Liver (tissue), 9 donors: ENCODE data around the gene NFYC. TPM values are rescaled to one million over a fixed set of nuclear protein-coding genes. Genes with fewer than 3 reads are reported as not detected.

ENCODE experiments used
- DNase-seq: peaks from one replicate; pipeline ENCODE4 v3.0.0-alpha.2; 2017; ENCODE audit warnings: low spot score
- H3K27ac ChIP-seq, 2 donors: one replicate each; pipeline ENCODE4 v1.7.0; 2013; ENCODE audit warnings: inconsistent platforms in 2 of 2, low read length in 2 of 2, control low read depth in 1 of 2, low read depth in 1 of 2, mild to moderate bottlenecking in 1 of 2
- H3K27me3 ChIP-seq, 4 donors: one replicate each; pipeline versions ENCODE4 v1.6.1 to v1.7.0; 2013; ENCODE audit warnings: low read length in 3 of 4, inconsistent platforms in 1 of 4, mild to moderate bottlenecking in 1 of 4, moderate library complexity in 1 of 4; ENCODE audit not compliant: control insufficient read depth in 4 of 4, insufficient read depth in 4 of 4
- H3K36me3 ChIP-seq, 4 donors: one replicate each; pipeline versions ENCODE4 v1.6.1 to v1.7.0; 2013; ENCODE audit warnings: low read length in 3 of 4, mild to moderate bottlenecking in 3 of 4, low read depth in 1 of 4, moderate library complexity in 1 of 4; ENCODE audit not compliant: control insufficient read depth in 4 of 4, insufficient read depth in 3 of 4
- H3K4me1 ChIP-seq, 4 donors: one replicate each; pipeline versions ENCODE4 v1.6.1 to v1.7.0; 2013; ENCODE audit warnings: low read length in 3 of 4, mild to moderate bottlenecking in 3 of 4, moderate library complexity in 1 of 4; ENCODE audit not compliant: control insufficient read depth in 4 of 4, insufficient read depth in 4 of 4
- H3K4me3 ChIP-seq, 3 donors: one replicate each; pipeline versions ENCODE4 v1.6.1 to v1.7.0; 2013; ENCODE audit warnings: low read length in 3 of 3, control low read depth in 1 of 3, low read depth in 1 of 3, mild to moderate bottlenecking in 1 of 3
- H3K9ac ChIP-seq, 2 donors: one replicate each; pipeline ENCODE4 v1.7.0; 2013; ENCODE audit warnings: low read length in 2 of 2, mild to moderate bottlenecking in 2 of 2, moderate library complexity in 2 of 2, control low read depth in 1 of 2, low read depth in 1 of 2
- H3K9me3 ChIP-seq, 4 donors: one replicate each; pipeline versions ENCODE4 v1.6.1 to v1.7.0; 2013; ENCODE audit warnings: low read length in 3 of 4; ENCODE audit not compliant: control insufficient read depth in 4 of 4
- ATF3 ChIP-seq: IDR thresholded peaks from 2 replicates; pipeline ENCODE4 v1.6.1; 2016; ENCODE audit warnings: antibody characterized with exemption
- CTCF ChIP-seq: fragments of 150-350 bp; IDR thresholded peaks from 2 replicates; pipeline ENCODE4 v1.5.1; 2017; ENCODE audit warnings: improper control_type of control experiment, low read depth, low read length; ENCODE audit not compliant: missing input control
- EGR1 ChIP-seq, 2 donors: IDR thresholded peaks; 2 replicates each; pipeline ENCODE4 v1.6.1; 2016 to 2018; ENCODE audit warnings: antibody characterized with exemption in 2 of 2, low read depth in 2 of 2
- FOXA2 ChIP-seq: IDR thresholded peaks from 2 replicates; pipeline ENCODE4 v1.6.1; 2016; ENCODE audit warnings: antibody characterized with exemption
- GABPA ChIP-seq, 2 donors: IDR thresholded peaks in 1 of 2; conservative IDR thresholded peaks in 1 of 2; 2 replicates each; pipeline ENCODE4 v1.6.1; 2016; ENCODE audit warnings: antibody characterized with exemption in 2 of 2, mild to moderate bottlenecking in 1 of 2, moderate library complexity in 1 of 2
- HNF4A ChIP-seq, 2 donors: conservative IDR thresholded peaks; 2 replicates each; pipeline ENCODE4 v1.6.1; 2016; ENCODE audit warnings: antibody characterized with exemption in 2 of 2, mild to moderate bottlenecking in 2 of 2
- NR2F2 ChIP-seq: IDR thresholded peaks from 2 replicates; pipeline ENCODE4 v1.6.1; 2016; ENCODE audit warnings: antibody characterized with exemption
- RXRA ChIP-seq, 2 donors: IDR thresholded peaks; 2 replicates each; pipeline ENCODE4 v1.6.1; 2017 to 2018; ENCODE audit warnings: antibody characterized with exemption in 2 of 2, mild to moderate bottlenecking in 1 of 2
- SP1 ChIP-seq: IDR thresholded peaks from 2 replicates; pipeline ENCODE4 v1.6.1; 2018; ENCODE audit warnings: antibody characterized with exemption, mild to moderate bottlenecking
- TAF1 ChIP-seq: conservative IDR thresholded peaks from 2 replicates; pipeline ENCODE4 v1.6.1; 2016; ENCODE audit warnings: antibody characterized with exemption, mild to moderate bottlenecking
- YY1 ChIP-seq: IDR thresholded peaks from 2 replicates; pipeline ENCODE4 v1.6.1; 2016; ENCODE audit warnings: antibody characterized with exemption, mild to moderate bottlenecking
- WGBS: extraction: QIAGEN DNeasy Blood & Tissue Kit; methylation state at CpG from one replicate; pipeline ENCODE4 v1.1.7; 2013; 5-methylcytosine and 5-hydroxymethylcytosine counted together
- polyA plus RNA-seq, 2 donors: library from polyadenylated mRNA; stranded (reverse) in 1 of 2; unstranded in 1 of 2; fragments of 200-250 nt in 1 of 2; fragments of >200 nt in 1 of 2; fragmentation: Nextera tagmentation in 1 of 2; extraction: Ambion mirVana in 1 of 2; gene quantifications; one replicate each; pipeline versions ENCODE4 v1.2.1 to v1.2.3, GENCODE V29; 2013 to 2015
- total RNA-seq, 2 donors: library from RNA; depleted of rRNA; stranded (reverse); fragments of >200 nt; gene quantifications; one replicate each; pipeline ENCODE4 v1.2.3, GENCODE V29; 2014
- TF ChIP-seq, protein P1 (sequence below): IDR thresholded peaks from 2 replicates; pipeline ENCODE4 v1.6.1; 2016; ENCODE audit warnings: antibody characterized with exemption, mild to moderate bottlenecking
- TF ChIP-seq, protein P2 (sequence below): IDR thresholded peaks from 2 replicates; pipeline ENCODE4 v1.6.1; 2016; ENCODE audit warnings: antibody characterized with exemption
- donor health status: healthy.
- donor health status: healthy.
- donor health status: healthy.
- donor health status: healthy.
- donor health status: healthy.

Gene NFYC
- total and polyA plus RNA-seq, 4 donors = 18.3 to 28.1 (median 26.8) TPM

DNA sequence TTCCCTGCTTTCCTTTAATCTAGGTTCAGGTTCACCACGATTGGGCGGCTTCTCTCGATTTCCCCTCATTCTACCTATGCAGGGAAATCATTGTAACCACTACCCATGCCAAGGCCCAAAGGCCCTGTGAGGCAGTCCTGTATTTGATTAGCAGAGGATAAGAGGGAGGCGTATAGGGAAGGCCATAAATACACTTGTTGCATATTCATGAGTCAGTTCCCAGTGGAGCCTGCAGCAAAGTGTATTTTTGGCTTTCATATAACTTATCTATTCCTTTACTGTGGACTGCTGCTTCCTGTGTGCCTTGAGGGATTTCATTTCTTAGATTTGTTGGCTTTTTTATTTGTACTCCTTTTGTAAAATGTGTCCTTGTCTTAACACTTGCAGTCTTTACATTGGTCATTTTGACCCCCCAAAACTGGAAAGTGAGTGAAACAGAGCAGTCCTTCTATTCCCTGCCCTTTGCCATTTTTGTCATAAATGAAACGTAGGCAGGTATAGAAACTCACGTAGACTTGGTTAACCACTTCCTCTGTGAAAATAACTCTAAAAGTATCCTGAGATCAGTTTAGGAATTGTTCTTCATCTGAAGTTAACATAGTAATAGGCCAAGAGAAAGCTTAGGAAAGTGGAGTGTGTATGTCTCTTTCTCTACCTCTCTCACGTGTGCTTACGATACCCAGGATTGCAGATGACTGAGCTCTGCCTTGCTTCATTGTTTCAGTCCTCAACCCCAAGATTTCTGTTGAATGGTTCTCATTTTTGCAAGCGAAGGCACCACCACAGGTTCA is 72.4 kb downstream of the NFYC start:
- H3K27ac ChIP-seq = no peak overlapping the region
- DNase-seq = no peak
- 90% methylated on average over 9 of the region's 9 CpGs for WGBS

GRCh38 chr1:40764981-40765380 is 73.5 kb downstream of the NFYC start:
- Histone ChIP-seq H3K9ac (no peak overlapping the region), H3K27ac (no peak overlapping the region), H3K9me3 (no peaks in the 10 kb centered on the region), H3K4me1 (peaks cover 3 to 15% (median 4%) of the 10 kb centered on the region in 4 donors), H3K36me3 (peaks cover 13 to 72% (median 64%) of the 10 kb centered on the region in 4 donors), H3K27me3 (no peaks in the 10 kb centered on the region), H3K4me3 (no peak overlapping the region)
- no peak for TF ChIP-seq FOXA2
- TF ChIP-seq NR2F2 = no peak
- no peak for TF ChIP-seq SP1
- TF ChIP-seq RXRA (IDR thresholded peaks at IDR 0.05) = no peak
- TF ChIP-seq, protein P1, sequence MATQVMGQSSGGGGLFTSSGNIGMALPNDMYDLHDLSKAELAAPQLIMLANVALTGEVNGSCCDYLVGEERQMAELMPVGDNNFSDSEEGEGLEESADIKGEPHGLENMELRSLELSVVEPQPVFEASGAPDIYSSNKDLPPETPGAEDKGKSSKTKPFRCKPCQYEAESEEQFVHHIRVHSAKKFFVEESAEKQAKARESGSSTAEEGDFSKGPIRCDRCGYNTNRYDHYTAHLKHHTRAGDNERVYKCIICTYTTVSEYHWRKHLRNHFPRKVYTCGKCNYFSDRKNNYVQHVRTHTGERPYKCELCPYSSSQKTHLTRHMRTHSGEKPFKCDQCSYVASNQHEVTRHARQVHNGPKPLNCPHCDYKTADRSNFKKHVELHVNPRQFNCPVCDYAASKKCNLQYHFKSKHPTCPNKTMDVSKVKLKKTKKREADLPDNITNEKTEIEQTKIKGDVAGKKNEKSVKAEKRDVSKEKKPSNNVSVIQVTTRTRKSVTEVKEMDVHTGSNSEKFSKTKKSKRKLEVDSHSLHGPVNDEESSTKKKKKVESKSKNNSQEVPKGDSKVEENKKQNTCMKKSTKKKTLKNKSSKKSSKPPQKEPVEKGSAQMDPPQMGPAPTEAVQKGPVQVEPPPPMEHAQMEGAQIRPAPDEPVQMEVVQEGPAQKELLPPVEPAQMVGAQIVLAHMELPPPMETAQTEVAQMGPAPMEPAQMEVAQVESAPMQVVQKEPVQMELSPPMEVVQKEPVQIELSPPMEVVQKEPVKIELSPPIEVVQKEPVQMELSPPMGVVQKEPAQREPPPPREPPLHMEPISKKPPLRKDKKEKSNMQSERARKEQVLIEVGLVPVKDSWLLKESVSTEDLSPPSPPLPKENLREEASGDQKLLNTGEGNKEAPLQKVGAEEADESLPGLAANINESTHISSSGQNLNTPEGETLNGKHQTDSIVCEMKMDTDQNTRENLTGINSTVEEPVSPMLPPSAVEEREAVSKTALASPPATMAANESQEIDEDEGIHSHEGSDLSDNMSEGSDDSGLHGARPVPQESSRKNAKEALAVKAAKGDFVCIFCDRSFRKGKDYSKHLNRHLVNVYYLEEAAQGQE = no peak
- no peak for TF ChIP-seq GABPA (IDR thresholded peaks at IDR 0.05 in 1 of 2, conservative IDR thresholded peaks at IDR 0.05 in 1 of 2)
- no peak for TF ChIP-seq EGR1 (IDR thresholded peaks at IDR 0.05; ENCODE audit: low read depth in 2 of 2)
- TF ChIP-seq YY1 = no peak
- TF ChIP-seq, protein P2, sequence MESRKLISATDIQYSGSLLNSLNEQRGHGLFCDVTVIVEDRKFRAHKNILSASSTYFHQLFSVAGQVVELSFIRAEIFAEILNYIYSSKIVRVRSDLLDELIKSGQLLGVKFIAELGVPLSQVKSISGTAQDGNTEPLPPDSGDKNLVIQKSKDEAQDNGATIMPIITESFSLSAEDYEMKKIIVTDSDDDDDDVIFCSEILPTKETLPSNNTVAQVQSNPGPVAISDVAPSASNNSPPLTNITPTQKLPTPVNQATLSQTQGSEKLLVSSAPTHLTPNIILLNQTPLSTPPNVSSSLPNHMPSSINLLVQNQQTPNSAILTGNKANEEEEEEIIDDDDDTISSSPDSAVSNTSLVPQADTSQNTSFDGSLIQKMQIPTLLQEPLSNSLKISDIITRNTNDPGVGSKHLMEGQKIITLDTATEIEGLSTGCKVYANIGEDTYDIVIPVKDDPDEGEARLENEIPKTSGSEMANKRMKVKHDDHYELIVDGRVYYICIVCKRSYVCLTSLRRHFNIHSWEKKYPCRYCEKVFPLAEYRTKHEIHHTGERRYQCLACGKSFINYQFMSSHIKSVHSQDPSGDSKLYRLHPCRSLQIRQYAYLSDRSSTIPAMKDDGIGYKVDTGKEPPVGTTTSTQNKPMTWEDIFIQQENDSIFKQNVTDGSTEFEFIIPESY = no peak
- no peak for TF ChIP-seq TAF1
- TF ChIP-seq ATF3 = no peak
- TF ChIP-seq HNF4A (conservative IDR thresholded peaks at IDR 0.05) = no peak
- WGBS = 65% methylated on average over 2 of the region's 2 CpGs
- DNase-seq = no peak

More for the DNA sequence above, 72.4 kb downstream of the NFYC start:
- H3K4me1 ChIP-seq = peaks cover 8 to 25% (median 14%) of the 10 kb centered on the region in 4 donors
- peaks cover 11 to 64% (median 57%) of the 10 kb centered on the region in 4 donors for H3K36me3 ChIP-seq
- TF ChIP-seq, protein P2 = no peak
- no peak for TF ChIP-seq CTCF
- no peaks in the 10 kb centered on the region for H3K9me3 ChIP-seq
- no peak overlapping the region for H3K9ac ChIP-seq
- H3K27me3 ChIP-seq = no peaks in the 10 kb centered on the region
- H3K4me3 ChIP-seq = no peak overlapping the region
